ENCODE results near the gene STK32A. TPM values are rescaled to one million over a fixed set of nuclear protein-coding genes. Genes with fewer than 3 reads are reported as not detected.

The STK32A gene
- polyA plus RNA-seq, 2 of the 4 experiments (the other 2 are of a cell fraction): 0.45 to 1.2 TPM

- no peak for FAIRE-seq
- POLR2A ChIA-PET: no interaction called here
These were observed 25.0 kb downstream of the STK32A start for GRCh38 chr5:147259837-147260236.

GRCh38 chr5:147267082-147267832 is 32.4 kb downstream of the STK32A start:
- ATAC-seq (no peak), DNase-seq (ENCODE audit: low read depth in 1 of 2, low spot score in 1 of 2) (no peak), FAIRE-seq (no peak)
- no peaks in the 10 kb centered on the region for H3K4me1 ChIP-seq
- ChIA-PET CTCF (no interaction called here), POLR2A (no interaction called here)
- no peaks in the 10 kb centered on the region for H3K9me3 ChIP-seq
- H3K4me3 ChIP-seq: no peak overlapping the region
- H3K4me2 ChIP-seq: no peak overlapping the region
- no peak overlapping the region for H3K27ac ChIP-seq
- no peak for TF ChIP-seq TP53 (CRISPR knock-in tag; IDR thresholded peaks at IDR 0.05)
- TF ChIP-seq FOSL2 (IDR thresholded peaks at IDR 0.05): no peak
- no peak for TF ChIP-seq FOSL2 (CRISPR knock-in tag; IDR thresholded peaks at IDR 0.05)
- no peak for TF ChIP-seq HOXB13 (CRISPR knock-in tag; IDR thresholded peaks at IDR 0.05; ENCODE audit: low read depth)
- TF ChIP-seq CHD2 (IDR thresholded peaks at IDR 0.05; ENCODE audit: low read length, partially characterized antibody): no peak
- TF ChIP-seq GATA3 (IDR thresholded peaks at IDR 0.05; ENCODE audit: borderline replicate concordance): no peak
- TF ChIP-seq PBX3 (IDR thresholded peaks at IDR 0.05): no peak
- TF ChIP-seq MYC (IDR thresholded peaks at IDR 0.05; ENCODE audit: borderline replicate concordance, low read length): no peak
- no peak for TF ChIP-seq MAX (IDR thresholded peaks at IDR 0.05)
- no peak for TF ChIP-seq ZFP36 (IDR thresholded peaks at IDR 0.05; ENCODE audit: borderline replicate concordance, partially characterized antibody)
- no peak for TF ChIP-seq HMGXB4 (CRISPR knock-in tag; IDR thresholded peaks at IDR 0.05; ENCODE audit: borderline replicate concordance)
- TF ChIP-seq CHD4 (IDR thresholded peaks at IDR 0.05; ENCODE audit: borderline replicate concordance): no peak
- no peak for TF ChIP-seq HOXA7 (CRISPR knock-in tag; IDR thresholded peaks at IDR 0.05)
- TF ChIP-seq CTCF (IDR thresholded peaks at IDR 0.05): no peak
- TF ChIP-seq BHLHE40 (IDR thresholded peaks at IDR 0.05; ENCODE audit: low read depth, low read length): no peak

More at GRCh38 chr5:147259837-147260236, 25.0 kb downstream of the STK32A start:
- CTCF ChIA-PET: no interaction called here
- no peak for ATAC-seq
- no peaks in the 10 kb centered on the region for H3K9me3 ChIP-seq
- no peaks in the 10 kb centered on the region for H3K4me1 ChIP-seq
- no peak overlapping the region for H3K27ac ChIP-seq
- DNase-seq (ENCODE audit: low read depth in 1 of 2, low spot score in 1 of 2): no peak
- TF ChIP-seq EHF (CRISPR knock-in tag; IDR thresholded peaks at IDR 0.05) (no peak), FOSL2 (IDR thresholded peaks at IDR 0.05) (no peak), FOSL2 (CRISPR knock-in tag; IDR thresholded peaks at IDR 0.05) (no peak), EHMT2 (IDR thresholded peaks at IDR 0.05; ENCODE audit: low read depth) (no peak), CTCF (IDR thresholded peaks at IDR 0.05) (no peak), PHF8 (IDR thresholded peaks at IDR 0.05; ENCODE audit: borderline replicate concordance, low read depth) (no peak), KDM5A (IDR thresholded peaks at IDR 0.05) (no peak), KDM1A (IDR thresholded peaks at IDR 0.05; ENCODE audit: low read depth) (no peak), POLR2A (IDR thresholded peaks at IDR 0.05; ENCODE audit: low read length) (no peak), HDAC2 (IDR thresholded peaks at IDR 0.05) (no peak), FOSB (CRISPR knock-in tag; IDR thresholded peaks at IDR 0.05) (no peak), JUN (IDR thresholded peaks at IDR 0.05) (no peak), USF2 (IDR thresholded peaks at IDR 0.05) (no peak), BHLHE40 (IDR thresholded peaks at IDR 0.05; ENCODE audit: low read depth, low read length) (no peak), GATA3 (IDR thresholded peaks at IDR 0.05; ENCODE audit: borderline replicate concordance) (no peak), ELK1 (IDR thresholded peaks at IDR 0.05; ENCODE audit: low read depth, low read length) (no peak), CHD2 (IDR thresholded peaks at IDR 0.05; ENCODE audit: low read length, partially characterized antibody) (no peak)
- H3K4me3 ChIP-seq: no peak overlapping the region
- WGBS (ENCODE audit: missing lambda C conversion rate): 27% methylated on average over 1 of the region's 1 CpG
- no peak overlapping the region for H3K4me2 ChIP-seq

All from A549 (cell line).